HG02623 (cell line): ENCODE measurements around the gene POLG.
A peak's percentile ranks its signal among the peaks of the same experiment; 100 is the strongest.

ENCODE experiments used
- ATAC-seq: cut with Tn5 transposase; IDR thresholded peaks from one replicate; pipeline ENCODE4 v1.9.1; 2021; ENCODE audit warnings: moderate library complexity; ENCODE audit not compliant: unreplicated experiment

POLG gene

DNA sequence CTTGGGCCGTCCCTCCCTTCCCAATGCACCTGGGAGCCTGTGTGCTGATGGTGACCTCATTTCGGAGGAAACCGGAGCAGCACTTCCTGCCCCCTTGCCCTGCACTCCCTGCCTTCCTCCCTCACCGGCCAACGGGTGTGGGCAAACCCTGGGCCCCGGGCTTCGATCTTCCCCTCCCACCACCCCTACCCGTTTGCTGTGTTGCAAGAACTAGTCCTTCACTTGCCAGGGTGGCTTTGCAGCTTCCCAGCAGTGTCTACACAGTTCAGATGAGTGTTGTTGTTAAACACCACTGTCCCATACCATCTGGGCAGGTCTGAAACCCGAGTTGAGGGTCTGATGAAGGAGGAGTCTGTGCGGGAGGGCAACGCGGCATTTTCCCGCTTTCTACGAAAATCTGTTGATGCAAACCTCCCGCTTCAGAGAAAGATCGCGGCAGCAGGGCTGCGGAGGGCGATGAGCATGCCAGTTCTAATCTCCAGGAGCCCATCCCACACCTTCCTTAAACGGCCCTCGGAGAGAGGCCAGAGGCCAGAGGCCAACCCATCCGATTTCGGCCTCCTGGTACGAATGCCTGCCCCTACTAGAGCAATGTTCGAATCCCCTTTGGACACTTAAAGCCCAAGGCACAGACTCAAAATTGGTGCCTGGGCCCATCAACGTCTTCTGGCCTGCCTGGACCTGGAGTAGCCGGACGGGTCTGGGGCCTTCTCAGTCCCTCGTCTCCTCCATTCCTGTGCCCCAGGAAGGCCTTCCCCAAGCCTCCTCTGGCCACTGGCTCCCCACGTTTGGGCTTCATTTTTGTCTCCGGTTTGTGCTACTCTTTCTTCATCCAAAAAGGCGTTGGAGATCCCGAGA is 35.7 kb upstream of the POLG start:
- ATAC-seq, result no peak

DNA sequence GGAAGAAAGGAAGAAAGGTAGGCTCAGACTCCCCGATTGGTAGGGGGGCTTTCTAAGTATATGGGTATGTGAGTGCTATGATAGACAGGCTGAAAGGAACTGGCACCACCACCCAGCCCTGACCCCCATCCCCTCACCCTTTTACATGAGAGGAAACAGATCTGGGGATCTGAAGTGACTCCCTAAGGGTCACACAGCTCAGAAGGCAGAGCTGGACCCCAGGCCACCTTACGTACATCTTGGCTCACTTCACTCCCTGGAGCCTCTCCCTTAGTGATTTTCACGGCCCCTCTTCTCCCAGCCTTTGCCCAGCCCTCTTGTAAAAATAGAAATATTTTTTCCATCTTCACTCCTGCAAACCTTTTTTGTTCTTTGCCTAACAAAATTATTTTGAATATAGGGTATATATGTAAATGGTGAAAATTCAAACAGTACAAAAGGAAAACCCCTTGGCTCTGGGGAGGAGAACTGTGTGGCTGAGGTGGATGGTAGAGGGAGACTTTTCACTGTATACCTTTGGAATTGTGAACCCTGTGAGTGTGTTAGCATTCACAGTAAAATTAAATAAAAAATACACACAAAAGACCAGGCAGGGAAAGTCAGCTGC is 34.8 kb upstream of the POLG start:
- ATAC-seq, result no peak

DNA sequence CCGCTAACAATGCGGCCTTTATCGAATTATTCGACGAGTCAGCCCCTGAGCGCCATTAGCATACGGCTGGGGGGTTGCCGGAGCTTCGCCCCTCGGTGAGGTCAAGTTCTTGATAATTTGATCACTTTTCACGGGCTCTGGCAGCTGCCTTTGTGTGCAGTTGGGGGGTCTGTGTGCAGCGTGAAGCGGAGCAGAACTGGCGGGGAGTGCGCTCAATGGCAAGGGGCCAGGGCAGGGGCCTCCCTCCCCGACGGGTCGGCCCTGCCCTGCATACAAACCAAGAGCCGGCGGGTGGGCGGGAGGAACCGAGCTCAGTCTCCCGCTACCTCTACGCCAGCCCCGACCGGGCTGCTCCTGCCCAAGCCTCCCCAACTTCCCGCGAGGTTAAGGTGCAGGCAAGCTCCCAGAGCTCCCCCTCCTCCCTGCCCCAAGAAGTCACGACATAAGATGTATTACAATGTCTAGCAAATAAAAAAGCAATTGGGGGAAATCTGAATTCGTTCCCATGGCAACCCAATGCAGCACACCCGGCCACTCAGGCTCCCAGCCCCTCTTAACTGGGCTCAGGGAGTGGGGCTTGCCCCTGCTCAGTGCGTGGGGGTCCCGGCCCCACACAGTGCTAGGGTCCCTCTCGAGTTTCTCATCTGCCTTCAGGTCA is 34.1 kb upstream of the POLG start:
- no peak for ATAC-seq

DNA sequence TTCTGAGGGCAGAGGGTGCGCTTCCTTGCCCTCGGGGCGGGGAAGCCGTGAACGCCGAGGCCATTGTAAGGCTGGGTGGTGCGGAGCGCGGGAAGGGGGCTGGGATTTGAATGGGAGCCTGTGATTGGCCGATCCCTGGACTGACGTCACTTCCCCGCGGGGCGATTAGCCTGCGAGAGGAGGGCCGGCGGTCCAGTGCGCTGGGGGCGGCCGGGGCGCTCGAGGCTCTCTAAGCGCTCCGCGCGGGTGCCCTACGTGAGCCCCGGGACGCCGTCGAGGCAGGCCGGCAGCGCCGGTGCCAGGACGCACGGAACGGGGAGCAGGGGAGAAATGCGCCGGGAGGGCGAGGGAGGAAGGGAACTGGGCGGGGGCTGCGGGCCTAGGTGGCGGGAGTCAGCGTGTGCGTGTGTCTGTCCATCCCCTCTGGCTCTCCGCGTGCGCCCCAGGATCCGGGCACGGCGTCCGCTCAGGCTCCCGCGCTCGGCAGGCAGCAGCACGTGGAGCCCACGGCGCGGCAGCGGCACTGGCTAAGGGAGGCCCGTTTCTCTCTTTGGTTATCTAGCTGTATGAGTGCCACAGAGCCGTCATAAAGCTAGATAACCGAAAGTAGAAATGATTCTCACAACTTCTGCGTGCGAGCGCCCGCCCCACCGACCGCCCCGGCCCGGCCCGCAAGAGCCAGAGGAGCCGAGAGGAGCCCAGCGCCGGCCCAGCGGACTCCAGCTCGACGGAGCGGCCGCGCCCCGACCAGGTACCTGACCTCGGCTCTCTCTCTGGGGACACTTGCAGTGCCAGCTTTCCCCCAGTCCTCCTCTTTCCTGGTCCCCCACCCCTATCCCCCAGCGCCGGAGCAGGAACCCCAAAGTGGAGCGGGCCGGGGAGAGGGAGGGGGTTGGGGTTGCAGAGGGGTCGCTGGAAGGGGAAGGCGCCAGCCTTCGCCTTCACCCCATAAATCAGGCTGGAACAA is 33.1 kb upstream of the POLG start:
- no peak for ATAC-seq

DNA sequence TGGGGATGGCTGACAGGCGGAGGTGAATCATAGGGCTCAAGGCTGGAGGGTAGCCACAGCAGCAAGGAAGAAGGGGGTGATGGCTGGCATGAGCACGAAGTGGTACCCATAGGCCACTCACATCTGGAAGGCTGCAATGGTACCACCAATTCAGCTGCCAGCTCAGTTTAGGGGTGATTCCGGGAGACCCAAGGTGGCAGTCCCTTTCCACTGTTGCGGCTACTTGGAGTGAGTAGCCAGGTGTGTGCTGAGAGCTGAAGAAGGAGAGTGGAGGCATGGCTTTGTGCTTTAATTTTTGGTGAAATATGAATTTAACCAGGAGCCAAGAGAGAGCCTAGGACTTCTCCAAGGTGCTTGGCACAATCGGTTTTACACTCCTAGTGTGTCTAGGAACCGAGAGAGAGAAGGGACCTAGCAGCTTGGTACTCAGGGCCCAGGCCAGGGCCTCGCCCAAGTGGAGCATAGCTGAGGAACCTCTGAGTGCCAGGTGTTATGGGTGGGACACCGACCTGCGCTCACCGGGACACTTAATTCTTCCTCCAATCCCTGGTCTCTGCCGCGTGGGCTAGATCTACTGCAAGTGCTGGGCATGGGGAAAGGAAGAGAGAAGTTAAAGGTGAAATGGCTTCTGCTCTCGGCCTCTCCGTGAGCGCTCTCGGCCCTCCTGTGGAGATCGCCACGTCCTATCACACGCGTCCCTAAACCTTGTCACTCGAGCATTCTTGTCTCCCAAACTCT is 32.2 kb upstream of the POLG start:
- no peak for ATAC-seq

DNA sequence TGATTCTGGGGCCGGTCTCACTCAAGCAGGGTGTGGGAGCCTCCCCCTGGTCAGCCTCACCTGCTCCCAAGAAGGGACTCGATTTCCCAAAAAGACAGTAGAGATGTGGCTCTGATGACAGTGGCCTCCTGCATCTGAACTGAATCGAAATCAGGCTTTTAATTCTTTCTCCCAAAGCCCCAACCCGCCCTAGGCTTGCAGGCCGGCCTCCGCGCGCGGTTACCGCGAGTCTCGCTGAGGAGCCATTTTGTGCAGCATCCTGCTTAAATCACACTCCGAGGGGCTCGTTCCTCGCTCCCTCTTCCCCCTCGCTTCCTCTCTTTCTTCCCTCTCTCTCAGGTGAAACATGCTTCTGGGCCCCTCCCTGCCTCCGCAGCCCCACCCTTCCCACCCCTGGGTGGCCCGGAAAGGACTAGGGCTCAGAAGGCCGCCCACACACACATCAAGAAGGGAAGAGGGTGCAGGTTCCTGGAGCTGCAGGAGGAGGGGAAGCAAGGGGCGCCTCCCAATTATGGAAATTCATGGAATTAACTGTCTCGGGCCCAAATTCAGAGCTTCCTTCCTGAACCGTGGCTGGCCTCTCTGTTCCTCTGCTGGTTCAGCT is 30.9 kb upstream of the POLG start:
- ATAC-seq, result no peak

- ATAC-seq, result no peak
Observed at GRCh38 chr15:89364741-89365450, 30.3 kb upstream of the POLG start.

- ATAC-seq, result no peak
Observed at GRCh38 chr15:89364341-89364740, 29.7 kb upstream of the POLG start.

GRCh38 chr15:89363770-89364169 is 29.1 kb upstream of the POLG start:
- no peak for ATAC-seq

DNA sequence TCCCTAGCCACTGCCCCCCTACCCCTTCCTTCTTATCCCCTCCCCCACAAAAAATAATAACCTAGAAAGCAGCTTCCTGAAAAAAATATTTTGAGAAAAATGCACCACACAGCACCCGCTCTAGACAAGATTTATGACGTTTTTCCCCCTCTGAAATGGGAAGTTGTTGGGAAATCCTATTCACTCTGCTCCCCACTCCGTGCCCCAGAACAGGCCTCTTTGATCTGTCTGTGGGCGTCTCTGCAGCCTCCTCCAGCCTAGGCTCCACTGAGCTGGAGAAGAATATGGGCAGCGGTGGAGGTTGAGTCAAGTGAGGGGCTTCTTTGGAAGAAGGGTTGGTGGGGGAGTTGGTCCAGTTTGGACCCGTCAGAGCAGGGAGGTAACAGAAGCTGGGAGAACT is 28.5 kb upstream of the POLG start:
- ATAC-seq, result no peak

DNA sequence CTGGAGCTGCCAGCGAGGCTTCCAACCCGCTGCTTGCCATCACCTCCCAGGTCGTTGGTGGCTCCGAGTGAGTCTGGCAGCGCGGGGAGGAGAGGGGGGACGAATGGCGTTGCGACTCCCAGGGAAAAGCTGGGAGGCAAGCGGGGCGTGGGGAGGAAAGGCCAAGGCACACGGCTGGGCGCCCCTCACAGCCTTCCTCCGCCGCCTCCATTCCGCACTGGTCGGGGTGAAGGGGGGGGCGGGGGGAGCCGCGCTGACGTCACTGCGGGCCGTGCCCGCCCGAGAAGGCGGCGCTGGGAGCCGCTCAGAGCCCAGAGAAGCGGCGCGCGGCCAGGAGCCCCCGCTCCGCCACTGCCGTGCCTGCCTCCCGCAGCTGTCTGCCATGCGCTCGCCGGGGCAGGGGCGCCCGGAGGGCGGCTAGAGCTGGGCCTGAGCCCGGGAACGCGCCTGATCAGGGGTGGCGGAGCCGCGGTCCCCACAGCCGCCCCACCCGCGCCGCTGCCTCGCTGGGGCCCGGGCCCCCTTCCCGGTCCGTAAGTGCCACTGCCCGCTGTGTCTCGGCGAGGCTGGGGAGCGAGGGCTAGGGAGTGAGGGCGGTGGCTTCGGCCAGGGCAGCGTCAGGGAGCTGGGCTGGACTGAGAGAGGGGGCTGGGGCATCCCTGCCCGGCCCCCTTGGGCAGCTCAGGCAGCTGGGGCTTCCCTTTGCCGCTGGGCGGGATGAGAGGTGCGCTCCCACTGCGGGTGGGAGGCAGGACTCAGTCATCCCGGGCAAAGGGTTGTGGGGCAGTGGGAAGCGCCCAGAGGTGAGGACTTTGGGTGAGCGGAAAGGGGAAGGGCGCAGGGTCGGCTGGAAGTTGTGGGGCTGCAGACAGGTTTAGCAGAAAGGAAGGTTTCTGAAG is 27.8 kb upstream of the POLG start:
- ATAC-seq, result no peak

DNA sequence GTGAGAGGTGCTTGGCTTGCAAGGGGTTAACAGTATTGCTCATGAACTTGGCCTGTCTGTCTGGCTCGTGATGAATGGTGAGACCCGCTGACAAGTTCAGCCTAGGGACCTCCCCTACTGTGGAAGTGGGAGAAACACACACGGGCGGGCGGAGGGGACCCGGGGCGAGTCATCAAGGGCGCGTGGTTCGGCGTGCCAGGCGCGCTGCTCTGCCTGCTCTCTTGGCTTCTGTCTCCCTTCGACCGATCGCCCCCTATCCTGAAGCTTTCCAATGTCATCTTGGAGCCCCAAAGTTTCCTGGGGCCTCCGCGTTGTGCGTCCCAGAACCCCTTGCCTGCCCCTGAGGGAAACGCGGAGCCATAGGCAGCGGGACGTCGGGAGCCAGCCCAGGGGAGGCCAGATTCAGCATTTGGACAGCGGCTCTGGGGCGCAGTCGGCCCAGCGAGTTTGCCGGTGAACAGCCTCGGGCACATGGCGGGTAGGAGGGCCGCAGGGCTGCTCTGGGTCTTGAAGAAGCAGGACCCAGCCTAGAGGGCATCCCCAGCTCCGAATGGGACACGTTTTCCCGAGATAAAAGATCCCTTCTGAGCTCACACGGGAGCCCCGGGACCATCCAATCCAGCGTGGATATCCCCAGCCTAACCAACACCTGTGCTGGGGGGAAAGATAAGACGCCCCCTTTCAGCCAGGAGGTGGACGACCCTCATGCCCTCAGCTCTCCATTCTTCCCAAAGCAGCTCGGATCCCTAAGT is 27.0 kb upstream of the POLG start:
- no peak for ATAC-seq

GRCh38 chr15:89360294-89360971 is 25.8 kb upstream of the POLG start:
- ATAC-seq, result no peak

GRCh38 chr15:89359471-89360293 is 25.1 kb upstream of the POLG start:
- ATAC-seq, result no peak

DNA sequence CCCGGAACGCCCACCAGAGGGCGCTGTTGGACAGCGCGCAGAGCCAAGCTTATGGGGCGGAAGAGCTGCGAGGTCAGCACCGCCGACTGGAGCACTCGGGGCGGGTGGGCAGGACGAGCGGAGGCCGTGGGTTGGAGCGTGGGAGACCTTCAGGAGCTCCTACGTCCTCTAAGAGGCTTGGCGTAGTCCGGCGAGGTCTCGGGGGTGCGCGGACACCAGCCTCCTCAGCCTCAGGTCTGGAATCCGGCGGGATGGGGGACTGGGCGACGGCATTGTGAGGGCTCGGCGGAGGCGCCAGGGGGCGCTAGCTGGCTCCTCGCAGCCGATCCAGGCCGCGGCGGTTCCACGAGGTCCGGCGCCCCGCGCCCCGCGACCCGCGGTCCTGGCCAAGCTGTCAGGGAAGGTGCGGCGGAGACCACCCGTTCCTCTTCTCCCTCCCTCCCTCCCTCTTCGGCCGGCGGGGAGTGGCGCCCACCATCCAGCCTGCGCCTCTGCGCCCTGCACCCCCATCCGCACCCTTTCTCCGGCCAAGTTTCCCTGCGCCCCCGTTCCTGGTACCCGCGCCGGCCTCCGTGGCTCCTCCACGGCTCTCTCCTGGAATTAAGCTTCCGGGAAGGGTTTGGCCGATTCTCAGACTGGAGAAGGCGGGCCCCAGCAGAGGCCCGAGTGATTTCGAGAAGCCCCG is 24.3 kb upstream of the POLG start:
- ATAC-seq, result peak; percentile 77

DNA sequence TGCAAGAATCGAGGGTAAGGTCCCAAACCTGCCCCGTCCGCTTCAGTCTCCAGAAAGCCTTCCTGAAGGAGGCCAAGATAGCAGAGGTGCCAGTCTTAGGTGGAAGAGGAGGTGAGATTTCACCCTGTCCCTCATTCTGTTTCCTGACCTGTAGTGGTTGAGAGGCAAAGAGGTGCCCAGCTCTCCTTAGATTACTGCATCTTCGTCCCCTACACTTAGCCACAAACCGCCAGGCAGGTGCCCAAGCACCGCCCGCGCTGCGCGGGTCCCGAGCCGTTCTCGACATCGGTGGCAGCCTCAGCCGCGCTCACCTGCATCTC is 23.8 kb upstream of the POLG start:
- ATAC-seq, result no peak
